NCI-H187 (cell line): ENCODE measurements around the gene FBLN7.
A peak's percentile ranks its signal among the peaks of the same experiment; 100 is the strongest.
"Not testable (repeated sequence)": the region's sequence is repeated elsewhere in the genome, so short reads cannot be mapped to it uniquely, and the experiment has no call there.

Source experiments
- DNase-seq, 2 experiments: peaks; one replicate each; lab custom pipeline; 2025; lab: John Stamatoyannopoulos, UW

FBLN7 gene

GRCh38 chr2:112184121-112184520 is 45.9 kb downstream of the FBLN7 start:
- DNase-seq: no peak

- DNase-seq: no peak
Observed at GRCh38 chr2:112185131-112185530, 46.9 kb downstream of the FBLN7 start.

DNA sequence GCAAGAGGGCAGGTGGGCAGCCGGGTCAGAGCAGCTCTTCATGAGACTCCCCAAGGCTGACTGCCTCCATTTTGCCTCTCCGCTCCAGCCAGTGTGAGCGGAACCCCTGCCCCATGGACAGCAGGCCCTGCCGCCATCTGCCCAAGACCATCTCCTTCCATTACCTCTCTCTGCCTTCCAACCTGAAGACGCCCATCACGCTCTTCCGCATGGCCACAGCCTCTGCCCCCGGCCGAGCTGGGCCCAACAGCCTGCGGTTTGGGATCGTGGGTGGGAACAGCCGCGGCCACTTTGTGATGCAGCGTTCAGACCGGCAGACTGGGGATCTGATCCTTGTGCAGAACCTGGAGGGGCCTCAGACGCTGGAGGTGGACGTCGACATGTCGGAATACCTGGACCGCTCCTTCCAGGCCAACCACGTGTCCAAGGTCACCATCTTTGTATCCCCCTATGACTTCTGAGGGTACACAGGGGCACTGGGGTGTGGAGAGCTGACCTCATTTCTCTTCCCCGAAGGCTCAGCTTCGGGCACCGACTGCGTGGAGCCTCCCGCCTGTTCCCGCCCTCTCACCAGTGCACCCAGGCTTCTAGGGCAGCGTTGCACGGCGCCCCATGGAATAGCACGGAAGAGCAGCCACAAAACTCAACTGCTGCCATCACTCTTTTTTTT is 49.0 kb downstream of the FBLN7 start:
- DNase-seq: no peak

GRCh38 chr2:112187805-112188596 is 49.8 kb downstream of the FBLN7 start:
- no peak for DNase-seq

DNA sequence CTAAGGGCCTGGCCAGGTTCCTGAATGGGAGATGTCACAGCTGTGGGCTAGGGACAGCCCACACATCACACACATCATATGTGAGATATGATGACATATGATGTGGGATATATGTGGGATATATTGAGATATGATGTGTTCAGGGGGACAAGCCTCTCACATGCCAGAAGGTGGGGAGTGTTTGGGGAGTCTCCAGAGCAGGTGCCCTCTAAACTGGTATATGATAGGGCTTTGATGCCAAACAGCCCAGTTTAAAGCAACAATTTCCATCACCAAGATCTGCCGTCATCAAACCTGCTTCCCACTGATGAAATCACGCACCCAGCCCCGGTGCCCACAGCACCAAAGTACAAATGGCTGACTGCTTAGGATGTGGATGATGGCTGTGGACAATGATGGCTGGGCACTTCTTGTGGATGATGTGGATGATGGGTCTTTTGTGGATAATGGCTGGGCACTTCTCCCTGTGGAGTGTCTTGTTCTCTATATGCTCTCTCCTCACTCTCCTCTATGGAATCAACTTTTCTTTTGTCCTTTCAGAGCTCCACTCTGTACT is 50.9 kb downstream of the FBLN7 start:
- no peak for DNase-seq

- DNase-seq: no peak
Observed at GRCh38 chr2:112194028-112194427, 55.8 kb downstream of the FBLN7 start.

DNA sequence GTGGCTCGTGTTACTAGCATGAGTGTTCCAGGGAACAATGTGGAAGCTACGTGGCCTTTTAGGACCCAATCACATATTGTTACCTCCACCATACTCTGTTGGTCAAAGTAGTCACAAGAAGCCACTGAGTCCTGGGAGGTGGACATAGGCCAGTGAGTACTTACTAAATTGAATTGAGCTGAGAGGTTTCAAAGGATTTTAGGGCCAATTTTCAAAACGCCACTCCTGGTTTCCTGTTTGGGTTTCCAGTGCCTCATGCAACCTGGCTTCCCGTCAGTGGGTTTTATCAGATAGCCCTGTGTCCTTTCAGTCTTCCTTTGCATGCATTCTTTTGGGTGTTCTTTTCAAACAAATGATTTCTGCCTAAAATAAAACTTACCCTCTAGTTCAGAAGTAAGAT is 56.3 kb downstream of the FBLN7 start:
- DNase-seq: no peak

DNA sequence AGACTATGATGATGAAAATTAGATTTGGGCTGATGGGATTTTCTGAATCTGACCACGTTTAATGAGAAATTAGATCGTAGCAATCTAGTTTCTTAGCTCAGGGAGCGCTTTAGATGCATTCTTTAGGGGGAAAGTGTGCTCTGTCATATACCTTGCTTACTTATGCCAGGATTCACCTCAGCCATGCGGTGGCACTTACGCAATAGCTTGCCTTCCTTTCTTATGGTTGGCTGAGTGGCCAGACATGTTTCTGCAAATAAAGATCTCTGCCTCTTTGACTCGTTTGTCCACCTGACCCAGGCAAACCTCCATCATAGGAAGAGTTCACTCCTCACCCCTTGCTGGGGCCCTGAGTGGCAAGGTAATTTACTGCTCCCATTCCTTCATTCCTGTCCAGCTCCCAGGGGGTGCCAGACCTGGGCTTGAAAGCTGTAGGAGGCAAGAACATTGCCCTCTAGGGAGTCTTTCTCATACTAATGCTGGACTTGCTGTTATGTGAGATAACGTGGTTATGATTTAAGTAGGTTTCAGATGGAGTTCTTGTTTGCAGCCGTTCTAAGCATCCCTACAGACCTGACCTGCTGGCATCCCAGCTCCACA is 57.1 kb downstream of the FBLN7 start:
- DNase-seq: no peak

DNA sequence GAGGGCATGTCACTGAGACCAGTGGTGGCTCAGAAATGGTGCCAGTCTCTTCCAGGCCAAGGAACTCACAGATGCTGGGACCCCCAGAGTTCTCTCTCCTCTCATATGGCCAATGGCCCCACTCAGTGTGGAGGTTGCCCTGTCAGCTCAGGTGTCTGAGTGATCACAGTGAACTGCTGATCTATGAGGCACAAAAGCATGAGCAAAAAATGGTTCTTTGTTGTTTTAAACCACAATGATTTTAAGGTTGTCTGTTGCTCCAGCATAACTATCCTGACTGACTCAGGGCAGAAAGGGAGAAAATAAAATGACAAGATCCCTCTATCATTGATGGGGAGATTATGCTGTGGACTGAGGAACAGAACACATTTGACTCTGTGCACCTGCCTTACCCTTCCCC is 57.8 kb downstream of the FBLN7 start:
- DNase-seq: no peak

DNA sequence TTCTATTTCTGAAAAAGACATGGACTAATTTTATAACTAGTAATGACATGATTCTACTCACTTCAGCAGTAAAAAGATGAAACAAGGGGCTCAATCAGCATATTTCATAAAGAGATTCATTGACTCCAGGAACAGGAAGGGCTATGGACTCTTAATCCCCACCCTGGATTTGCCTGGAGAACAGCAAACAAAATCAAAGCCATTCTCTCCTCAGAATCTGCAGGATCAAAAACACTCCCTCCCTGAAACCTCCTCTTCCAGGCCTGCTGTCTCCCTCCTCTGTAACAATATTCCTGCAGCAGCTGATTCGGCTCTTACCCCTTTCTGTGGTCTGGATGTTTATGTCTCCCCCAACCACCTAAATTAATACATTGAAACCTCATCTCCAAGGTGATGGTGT is 59.7 kb downstream of the FBLN7 start:
- no peak for DNase-seq

DNA sequence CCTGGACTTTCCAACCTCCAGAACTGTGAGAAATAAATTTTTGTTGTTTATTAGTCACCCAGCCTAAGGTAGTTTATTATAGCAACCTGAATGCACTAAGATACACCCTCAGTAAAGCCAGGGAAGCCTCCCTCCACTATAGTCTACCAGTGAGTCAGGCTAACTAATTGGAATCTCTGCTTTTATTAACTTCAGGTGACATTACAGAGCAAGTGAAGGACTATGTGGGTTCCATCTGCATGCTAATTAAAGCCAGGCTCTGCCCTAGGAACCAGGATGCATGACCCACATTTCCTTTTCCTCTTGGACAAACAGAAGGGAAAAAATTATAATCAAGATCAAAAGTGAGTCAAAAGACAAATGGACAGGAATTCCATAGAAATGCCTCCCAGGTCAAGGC is 60.6 kb downstream of the FBLN7 start:
- no peak for DNase-seq

GRCh38 chr2:112199188-112199587 is 61.0 kb downstream of the FBLN7 start:
- DNase-seq: no peak

GRCh38 chr2:112201696-112202430 is 63.7 kb downstream of the FBLN7 start:
- no peak for DNase-seq

DNA sequence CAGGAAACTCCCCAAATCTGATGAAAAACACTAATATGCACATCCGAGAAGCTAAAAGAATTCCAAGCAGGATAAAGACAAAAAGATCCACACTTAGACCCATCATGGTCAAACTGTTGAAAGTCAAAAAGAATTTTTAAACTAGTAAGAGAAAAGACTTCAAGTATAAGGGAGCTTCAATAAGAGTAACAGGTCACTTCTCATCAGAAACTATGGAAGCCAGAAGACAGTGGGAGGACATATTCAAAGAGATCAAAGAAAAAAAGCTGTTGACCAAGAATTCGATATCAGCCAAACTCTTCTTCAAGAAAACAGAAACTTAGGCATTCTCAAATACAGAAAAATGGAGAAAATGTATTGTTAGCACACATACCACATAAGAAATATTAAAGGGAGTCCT is 66.2 kb downstream of the FBLN7 start:
- no peak for DNase-seq

- DNase-seq: not testable (repeated sequence)
Observed at GRCh38 chr2:112207905-112208304, 69.7 kb downstream of the FBLN7 start.

DNA sequence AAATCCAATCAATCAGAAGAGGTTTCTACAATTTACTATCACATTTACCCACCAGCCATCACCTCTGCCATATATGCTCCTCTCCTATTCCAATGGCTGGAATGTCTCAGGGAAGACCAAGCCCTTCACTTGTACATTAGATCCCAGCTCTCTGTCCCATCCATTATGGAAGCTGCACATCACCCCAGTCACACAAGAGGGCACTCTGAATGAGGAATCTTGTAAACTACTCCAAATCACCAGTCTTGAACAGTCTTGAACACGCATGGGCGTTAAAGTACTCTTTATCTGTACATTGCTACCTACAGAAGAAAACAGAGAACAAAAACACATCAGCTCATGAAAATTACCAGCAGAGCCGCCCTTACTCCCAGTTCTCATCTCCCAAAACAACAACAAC is 78.0 kb downstream of the FBLN7 start:
- DNase-seq: no peak

DNA sequence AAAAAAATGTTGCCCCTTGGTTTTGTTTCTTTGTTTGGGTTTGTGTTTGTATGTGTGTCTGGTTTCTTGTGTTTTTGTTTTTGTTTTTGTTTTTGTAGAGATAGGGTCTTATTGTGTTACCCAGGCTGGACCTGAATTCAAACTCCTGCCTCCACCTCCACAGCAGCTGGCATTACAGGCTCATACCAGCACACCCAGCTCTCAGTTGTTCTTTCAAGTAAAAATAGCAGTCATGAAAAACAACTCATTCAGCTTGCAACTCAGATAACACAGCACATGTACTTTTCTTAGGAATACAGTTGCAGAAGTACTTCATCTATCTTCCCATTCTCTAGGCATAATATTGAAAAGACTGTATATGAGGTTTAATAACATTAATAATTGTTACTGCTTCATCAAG is 79.7 kb downstream of the FBLN7 start:
- DNase-seq: no peak

DNA sequence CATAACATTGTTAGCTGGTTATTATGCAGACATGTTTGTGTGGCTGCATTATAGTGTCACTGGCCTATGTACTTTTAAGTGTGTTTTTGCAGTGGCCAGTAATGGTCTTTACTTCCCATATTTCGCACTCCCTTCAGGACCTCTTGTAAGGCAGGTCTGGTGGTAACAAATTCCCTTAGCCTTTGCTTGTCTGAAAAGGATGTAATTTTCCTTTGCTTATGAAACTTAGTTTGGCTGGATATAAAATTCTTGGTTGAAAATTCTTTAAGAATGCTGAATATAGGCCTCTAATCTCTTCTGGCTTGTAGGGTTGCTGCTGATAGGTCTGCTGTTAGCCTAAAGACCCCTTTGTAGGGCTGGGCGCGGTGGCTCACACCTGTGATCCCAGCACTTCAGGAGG is 82.0 kb downstream of the FBLN7 start:
- no peak for DNase-seq

DNA sequence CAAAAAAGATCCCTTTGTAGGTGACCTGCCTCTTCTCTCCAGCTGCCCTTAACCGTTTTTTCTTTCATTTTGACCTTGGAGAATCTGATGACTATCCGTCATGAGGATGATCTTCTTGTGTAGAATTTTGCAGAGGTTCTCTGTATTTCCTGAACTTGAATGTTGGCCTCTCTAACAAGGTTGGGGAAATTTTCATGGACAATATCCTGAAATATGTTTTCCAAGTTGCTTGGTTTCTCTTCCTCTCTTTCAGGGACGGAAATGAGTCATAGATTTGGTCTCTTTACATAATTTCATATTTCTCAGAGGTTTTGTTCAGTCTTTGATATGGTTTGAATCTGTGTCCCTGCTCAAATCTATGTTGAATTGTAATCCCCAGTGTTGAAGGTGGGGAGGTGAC is 82.6 kb downstream of the FBLN7 start:
- no peak for DNase-seq

GRCh38 chr2:112229348-112229747 is 91.2 kb downstream of the FBLN7 start:
- peak; percentile 11 to 29 for DNase-seq

DNA sequence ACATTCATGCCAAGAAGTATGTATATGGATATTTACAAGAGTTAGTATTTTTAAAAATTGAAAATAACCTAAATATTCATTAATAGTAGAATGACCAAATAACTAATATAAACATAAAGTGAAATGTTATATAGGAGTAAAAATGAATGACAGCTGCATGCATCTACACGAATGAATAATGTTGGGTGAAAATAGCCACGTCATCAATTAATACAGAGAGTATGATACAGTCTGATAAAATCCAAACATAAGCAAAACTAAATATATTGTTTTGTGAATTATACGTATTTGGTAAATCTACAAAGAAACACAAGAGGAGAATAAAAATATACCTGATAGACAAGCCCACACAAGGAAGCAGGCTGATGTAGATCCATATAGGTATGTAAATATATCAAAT is 92.2 kb downstream of the FBLN7 start:
- DNase-seq: no peak
